Measurements from ENCODE around the gene CHRNB2.

GRCh38 chr1:154583773-154584172 is 16.2 kb downstream of the CHRNB2 start:
- no peak for TF ChIP-seq CTCF (IDR thresholded peaks at IDR 0.05; ENCODE audit: poor library complexity, severe bottlenecking)
- no peak for TF ChIP-seq POLR2AphosphoS5 (IDR thresholded peaks at IDR 0.05)
- no peak for TF ChIP-seq EP300 (conservative IDR thresholded peaks at IDR 0.05; ENCODE audit: poor library complexity, severe bottlenecking)
- TF ChIP-seq MXI1 (conservative IDR thresholded peaks at IDR 0.05; ENCODE audit: poor library complexity, severe bottlenecking) = no peak
- no peak for TF ChIP-seq EZH2 (IDR thresholded peaks at IDR 0.05; ENCODE audit: borderline replicate concordance, insufficient read depth, low read length, poor library complexity, severe bottlenecking)
- TF ChIP-seq RAD21 (conservative IDR thresholded peaks at IDR 0.05) = no peak
- TF ChIP-seq TAF1 (IDR thresholded peaks at IDR 0.05; ENCODE audit: low read depth) = no peak
- TF ChIP-seq REST (IDR thresholded peaks at IDR 0.05; ENCODE audit: borderline replicate concordance) = no peak
- TF ChIP-seq SMC3 (conservative IDR thresholded peaks at IDR 0.05; ENCODE audit: poor library complexity) = no peak

All from neural cell (in vitro differentiated cells).